HL-60 (cell line): ENCODE results near the gene HES7.

Experiments
- DNase-seq, 2 experiments: peaks; one replicate each; pipeline ENCODE4 v3.0.0-alpha.2; 2010 to 2020; ENCODE audit warnings: low read depth in 1 of 2, low spot score in 1 of 2
- H3K27ac ChIP-seq: fragments of 250-450 bp; sonication (Bioruptor Pico); replicated peaks from 2 replicates; pipeline ENCODE4 v1.5.1; 2020; ENCODE audit warnings: mild to moderate bottlenecking, moderate library complexity
- H3K27me3 ChIP-seq: fragments of 250-450 bp; sonication (Bioruptor Pico); 2 replicates; pipeline ENCODE4 v1.5.1; 2021; ENCODE audit warnings: mild to moderate bottlenecking, moderate library complexity; ENCODE audit not compliant: insufficient read depth, poor library complexity, severe bottlenecking
- H3K4me3 ChIP-seq: replicated peaks from 2 replicates; pipeline ENCODE4 v1.5.1; 2011; ENCODE audit warnings: mild to moderate bottlenecking, control low read depth, low read length; ENCODE audit not compliant: insufficient read depth
- GABPA ChIP-seq: IDR thresholded peaks from 2 replicates; pipeline ENCODE4 v1.6.1; 2012; ENCODE audit warnings: low read depth
- POLR2AphosphoS5 ChIP-seq: IDR thresholded peaks from 2 replicates; pipeline ENCODE4 v1.6.1; 2012; ENCODE audit warnings: low read depth
- SPI1 ChIP-seq: IDR thresholded peaks from 2 replicates; pipeline ENCODE4 v1.6.1; 2012; ENCODE audit warnings: low read depth, mild to moderate bottlenecking, borderline replicate concordance
- TF ChIP-seq, protein P1 (sequence below): IDR thresholded peaks from one replicate; pipeline ENCODE4 v1.5.1; 2011; ENCODE audit warnings: low read length, control low read depth, inconsistent platforms; ENCODE audit not compliant: insufficient read depth
- TF ChIP-seq, protein P2 (sequence below): IDR thresholded peaks from 2 replicates; pipeline ENCODE4 v1.6.1; 2012; ENCODE audit warnings: low read depth; ENCODE audit not compliant: insufficient replicate concordance

Gene HES7

DNA sequence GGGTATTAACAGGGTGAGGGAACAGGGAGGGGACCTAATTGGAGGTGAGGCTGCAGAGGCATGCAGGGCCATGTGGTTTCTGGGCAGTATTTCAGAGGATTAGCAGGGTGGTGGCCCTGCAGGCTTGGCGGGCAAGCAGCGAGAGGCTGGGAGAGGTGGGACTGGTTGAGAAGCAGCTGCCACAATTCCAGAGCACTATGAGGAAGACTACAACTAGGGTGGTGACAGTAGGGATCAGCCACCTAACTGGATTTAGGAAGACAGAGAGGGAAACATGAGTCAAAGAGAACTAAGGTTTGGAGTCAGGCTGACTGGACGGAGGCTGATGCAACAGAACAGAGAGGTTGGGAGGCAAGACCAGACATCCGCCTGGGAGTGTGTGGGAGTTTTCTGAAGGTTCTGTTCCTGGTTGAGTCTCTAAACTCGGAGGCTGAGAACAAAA, 17.9 kb downstream of the HES7 start:
- Histone ChIP-seq H3K27ac (no peak overlapping the region), H3K4me3 (no peak overlapping the region), H3K27me3 (no peaks in the 10 kb centered on the region)
- TF ChIP-seq, protein P1, sequence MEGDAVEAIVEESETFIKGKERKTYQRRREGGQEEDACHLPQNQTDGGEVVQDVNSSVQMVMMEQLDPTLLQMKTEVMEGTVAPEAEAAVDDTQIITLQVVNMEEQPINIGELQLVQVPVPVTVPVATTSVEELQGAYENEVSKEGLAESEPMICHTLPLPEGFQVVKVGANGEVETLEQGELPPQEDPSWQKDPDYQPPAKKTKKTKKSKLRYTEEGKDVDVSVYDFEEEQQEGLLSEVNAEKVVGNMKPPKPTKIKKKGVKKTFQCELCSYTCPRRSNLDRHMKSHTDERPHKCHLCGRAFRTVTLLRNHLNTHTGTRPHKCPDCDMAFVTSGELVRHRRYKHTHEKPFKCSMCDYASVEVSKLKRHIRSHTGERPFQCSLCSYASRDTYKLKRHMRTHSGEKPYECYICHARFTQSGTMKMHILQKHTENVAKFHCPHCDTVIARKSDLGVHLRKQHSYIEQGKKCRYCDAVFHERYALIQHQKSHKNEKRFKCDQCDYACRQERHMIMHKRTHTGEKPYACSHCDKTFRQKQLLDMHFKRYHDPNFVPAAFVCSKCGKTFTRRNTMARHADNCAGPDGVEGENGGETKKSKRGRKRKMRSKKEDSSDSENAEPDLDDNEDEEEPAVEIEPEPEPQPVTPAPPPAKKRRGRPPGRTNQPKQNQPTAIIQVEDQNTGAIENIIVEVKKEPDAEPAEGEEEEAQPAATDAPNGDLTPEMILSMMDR: no peak
- TF ChIP-seq, protein P2, sequence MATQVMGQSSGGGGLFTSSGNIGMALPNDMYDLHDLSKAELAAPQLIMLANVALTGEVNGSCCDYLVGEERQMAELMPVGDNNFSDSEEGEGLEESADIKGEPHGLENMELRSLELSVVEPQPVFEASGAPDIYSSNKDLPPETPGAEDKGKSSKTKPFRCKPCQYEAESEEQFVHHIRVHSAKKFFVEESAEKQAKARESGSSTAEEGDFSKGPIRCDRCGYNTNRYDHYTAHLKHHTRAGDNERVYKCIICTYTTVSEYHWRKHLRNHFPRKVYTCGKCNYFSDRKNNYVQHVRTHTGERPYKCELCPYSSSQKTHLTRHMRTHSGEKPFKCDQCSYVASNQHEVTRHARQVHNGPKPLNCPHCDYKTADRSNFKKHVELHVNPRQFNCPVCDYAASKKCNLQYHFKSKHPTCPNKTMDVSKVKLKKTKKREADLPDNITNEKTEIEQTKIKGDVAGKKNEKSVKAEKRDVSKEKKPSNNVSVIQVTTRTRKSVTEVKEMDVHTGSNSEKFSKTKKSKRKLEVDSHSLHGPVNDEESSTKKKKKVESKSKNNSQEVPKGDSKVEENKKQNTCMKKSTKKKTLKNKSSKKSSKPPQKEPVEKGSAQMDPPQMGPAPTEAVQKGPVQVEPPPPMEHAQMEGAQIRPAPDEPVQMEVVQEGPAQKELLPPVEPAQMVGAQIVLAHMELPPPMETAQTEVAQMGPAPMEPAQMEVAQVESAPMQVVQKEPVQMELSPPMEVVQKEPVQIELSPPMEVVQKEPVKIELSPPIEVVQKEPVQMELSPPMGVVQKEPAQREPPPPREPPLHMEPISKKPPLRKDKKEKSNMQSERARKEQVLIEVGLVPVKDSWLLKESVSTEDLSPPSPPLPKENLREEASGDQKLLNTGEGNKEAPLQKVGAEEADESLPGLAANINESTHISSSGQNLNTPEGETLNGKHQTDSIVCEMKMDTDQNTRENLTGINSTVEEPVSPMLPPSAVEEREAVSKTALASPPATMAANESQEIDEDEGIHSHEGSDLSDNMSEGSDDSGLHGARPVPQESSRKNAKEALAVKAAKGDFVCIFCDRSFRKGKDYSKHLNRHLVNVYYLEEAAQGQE: no peak
- TF ChIP-seq POLR2AphosphoS5 (no peak), GABPA (no peak), SPI1 (no peak)
- DNase-seq: no peak

DNA sequence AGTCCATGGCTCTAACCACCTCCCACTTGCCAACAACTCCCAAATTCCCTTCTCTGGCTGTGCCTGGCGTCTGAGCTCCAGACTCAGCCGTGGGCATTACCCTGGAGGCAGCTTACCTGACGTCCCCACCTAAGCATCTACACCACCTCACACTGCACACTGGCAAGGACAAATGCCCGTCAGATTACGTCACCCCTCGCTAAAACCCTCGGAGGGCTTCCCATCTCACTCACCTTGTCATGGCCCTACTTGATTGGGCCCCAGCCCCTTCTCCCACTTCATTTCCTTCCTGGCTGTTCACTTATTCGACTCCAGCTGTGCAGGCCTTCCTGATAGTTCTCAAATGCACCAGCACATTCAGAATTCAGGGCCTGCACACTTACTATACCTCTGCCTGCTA, 19.0 kb downstream of the HES7 start:
- DNase-seq: no peak
- Histone ChIP-seq H3K27me3 (no peaks in the 10 kb centered on the region), H3K4me3 (no peak overlapping the region), H3K27ac (no peak overlapping the region)
- TF ChIP-seq, protein P2: no peak
- TF ChIP-seq GABPA (no peak), SPI1 (no peak), POLR2AphosphoS5 (no peak)
- TF ChIP-seq, protein P1: no peak

DNA sequence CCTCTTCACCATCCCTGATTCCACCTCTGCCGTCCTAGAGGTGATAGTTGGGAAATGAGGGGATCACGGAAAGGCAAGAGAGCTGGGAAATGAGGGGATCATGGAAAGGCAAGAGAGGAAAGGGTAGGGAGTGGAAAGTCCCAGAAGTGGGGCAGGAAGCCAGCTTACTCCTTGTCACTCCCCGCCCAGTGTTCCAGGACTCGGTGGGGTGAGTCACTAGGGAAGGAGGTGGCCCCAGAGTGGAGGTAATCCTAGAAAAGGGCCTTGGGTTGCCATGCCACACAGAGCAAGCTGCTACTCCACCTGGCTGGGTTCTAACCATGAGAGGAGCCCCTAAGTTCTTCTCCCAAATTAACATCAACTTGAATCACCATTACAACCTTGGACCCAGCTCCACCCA, 20.4 kb downstream of the HES7 start:
- TF ChIP-seq, protein P1: no peak
- Histone ChIP-seq H3K4me3 (no peak overlapping the region), H3K27me3 (no peaks in the 10 kb centered on the region), H3K27ac (no peak overlapping the region)
- DNase-seq: no peak

DNA sequence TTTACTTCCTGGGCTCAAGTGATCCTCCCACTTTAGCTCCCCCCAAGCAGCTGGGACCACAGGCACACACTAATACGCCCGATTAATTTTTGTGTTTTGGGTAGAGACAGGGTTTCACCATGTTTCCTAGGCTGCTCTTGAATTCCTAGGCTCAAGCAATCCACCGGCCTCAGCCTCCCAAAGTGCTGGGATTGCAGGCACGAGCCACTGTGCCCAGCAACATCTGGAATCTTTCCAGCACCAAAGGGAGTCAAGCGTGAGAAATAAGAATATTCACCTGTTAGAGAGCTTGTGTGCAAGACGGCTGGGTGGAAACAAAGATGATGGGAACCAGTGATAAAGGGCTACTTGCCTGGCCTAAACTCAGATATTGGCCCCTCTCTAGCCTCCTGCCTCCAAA, 22.2 kb downstream of the HES7 start:
- DNase-seq: no peak
- Histone ChIP-seq H3K27me3 (no peaks in the 10 kb centered on the region), H3K27ac (no peak overlapping the region), H3K4me3 (no peak overlapping the region)
- TF ChIP-seq, protein P2: no peak
